Heart right ventricle (tissue), 16 donors: Measurements from ENCODE around the gene CDK15. TPM values are rescaled to one million over a fixed set of nuclear protein-coding genes. Genes with fewer than 3 reads are reported as not detected.

ENCODE experiments used
- ATAC-seq, 8 donors: fragments of 200-7000 bp; cut with Tn5 transposase; one replicate each; pipeline ENCODE4 v1.9.1; 2020; ENCODE audit warnings: mild to moderate bottlenecking in 8 of 8, moderate library complexity in 8 of 8, moderate number of reproducible peaks in 1 of 8
- DNase-seq, 2 donors: peaks; one replicate each; pipeline ENCODE4 v3.0.0-alpha.2; 2020
- H3K27ac ChIP-seq, 10 donors: fragments of 200-600 bp; sonication (generic) in 2 of 10; one replicate each; pipeline versions ENCODE4 v1.5.0 to v1.8.0; 2020 to 2022; ENCODE audit warnings: mild to moderate bottlenecking in 3 of 10
- H3K27me3 ChIP-seq, 7 donors: fragments of 200-600 bp; one replicate each; pipeline ENCODE4 v1.8.0; 2021 to 2022; ENCODE audit warnings: mild to moderate bottlenecking in 2 of 7
- H3K36me3 ChIP-seq, 9 donors: fragments of 200-600 bp; sonication (generic) in 1 of 9; one replicate each; pipeline versions ENCODE4 v1.5.0 to v1.8.0; 2020 to 2022; ENCODE audit warnings: mild to moderate bottlenecking in 2 of 9
- H3K4me1 ChIP-seq, 9 donors: fragments of 200-600 bp; sonication (generic) in 1 of 9; one replicate each; pipeline versions ENCODE4 v1.5.0 to v1.8.0; 2020 to 2022; ENCODE audit warnings: mild to moderate bottlenecking in 4 of 9
- H3K4me3 ChIP-seq, 10 donors: fragments of 200-600 bp; sonication (generic) in 2 of 10; one replicate each; pipeline versions ENCODE4 v1.5.0 to v1.8.0; 2020 to 2022; ENCODE audit warnings: mild to moderate bottlenecking in 7 of 10, moderate library complexity in 2 of 10
- H3K9me3 ChIP-seq, 11 donors: fragments of 200-600 bp in 10 of 11; sonication (generic) in 2 of 11; one replicate each; pipeline versions ENCODE4 v1.5.0 to v1.8.0; 2013 to 2022; ENCODE audit warnings: mild to moderate bottlenecking in 2 of 11, control low read depth in 1 of 11, moderate library complexity in 1 of 11
- WGBS, 2 donors: extraction: QIAGEN DNeasy Blood & Tissue Kit; methylation state at CpG; one replicate each; pipeline ENCODE4 v1.1.7; 2013; ENCODE audit warnings: inconsistent platforms in 1 of 2; 5-methylcytosine and 5-hydroxymethylcytosine counted together
- intact Hi-C, 10 donors: fragments of 100-400 bp; cut with DNase I; formaldehyde crosslinking; loops; one replicate each; pipeline versions ENCODE4 v1.11.1 to v1.14.2; 2022
- polyA plus RNA-seq, 2 donors: library from polyadenylated mRNA; stranded (reverse); fragments of 200-250 nt; gene quantifications; one replicate each; pipeline ENCODE4 v1.2.3, GENCODE V29; 2013
- total RNA-seq, 10 donors: library from RNA; stranded (reverse); fragmentation: NEBNext Ultra II Directional in 3 of 10; extraction: Animal tissue kit (Norgen Biotek cat#: 25700) in 3 of 10; gene quantifications; one replicate each; pipeline versions ENCODE4 v1.2.1 to v1.2.4, GENCODE V29; 2021 to 2023
- TF ChIP-seq, protein P1 (sequence below), 9 donors: fragments of 200-600 bp; sonication (generic) in 2 of 9; IDR thresholded peaks; one replicate each; pipeline versions ENCODE4 v1.5.0 to v1.8.0; 2021 to 2022; ENCODE audit warnings: antibody characterized with exemption in 9 of 9, mild to moderate bottlenecking in 5 of 9, moderate library complexity in 1 of 9
- donor health status: Arrhythmogenic right ventricular cardiomyopathy.
- donor health status: ischemic (EF 13 %, LVEDD 7.1; RV severe dilation, severe dysfunction).
- donor health status: healthy with polysubstance abuse.
- donor health status: DM: no; HTN: yes; CAD: no.
- donor health status: DM: no; HTN: no; CAD: no.
- donor health status: ischemic (EF 25% LVEDD 6.9; RV normal size, moderate dysfunction).
- donor health status: ischemic (EF 25% LVEDD 5.7; RV mildly dilated, moderate dysfunction).
- donor health status: healthy.
- donor health status: DM: yes; HTN: yes; CAD: no.
- donor health status: Ischemic cardiomyopathy.
- donor health status: ischemic (EF 35%, LVEDD 5.7; RV mildly dilated, moderate dysfunction).
- donor health status: nonischemic (EF 11% LVEDD 7.7; RV severe dilation, severe dysfunction).
- donor health status: DM: yes; HTN: yes; CAD: no.
- donor health status: PGD.
- donor health status: ischemic (EF 29% LVEDD 5.4; RV normal size, mild dysfunction).
- donor health status: nonischemic (EF 23%, LVEDD 6.1; RV moderate dilation, normal function).

CDK15 gene
- total and polyA plus RNA-seq, 12 donors, result 0.07 to 0.39 (median 0.15) TPM; not detected in 1

DNA sequence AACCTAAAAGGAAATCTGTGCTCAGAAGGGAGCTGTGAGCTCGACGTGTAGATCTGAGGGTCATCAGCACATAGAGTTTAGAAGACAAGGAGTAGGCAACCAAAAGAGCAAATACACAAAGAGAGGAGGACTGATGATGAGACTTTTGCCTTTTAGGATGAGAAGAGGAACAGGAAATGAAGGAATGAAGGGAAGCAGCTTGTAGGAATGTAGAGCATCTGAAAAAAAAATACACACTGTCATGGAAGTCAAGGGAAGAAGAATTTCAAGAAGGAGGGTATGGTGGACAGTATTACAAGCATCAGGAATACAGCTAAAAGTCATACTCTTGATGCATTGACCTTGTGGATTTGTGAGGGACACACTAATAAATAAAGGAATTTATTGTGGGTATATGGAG is 21.9 kb downstream of the CDK15 start:
- no peak overlapping the region for H3K27ac ChIP-seq
- no peaks in the 10 kb centered on the region for H3K27me3 ChIP-seq
- no peak for ATAC-seq
- no peak overlapping the region for H3K4me3 ChIP-seq
- intact Hi-C loops, result no loop called here
- no peaks in the 10 kb centered on the region for H3K4me1 ChIP-seq
- H3K36me3 ChIP-seq, result no peaks in the 10 kb centered on the region
- H3K9me3 ChIP-seq, result no peaks in the 10 kb centered on the region
- TF ChIP-seq, protein P1, sequence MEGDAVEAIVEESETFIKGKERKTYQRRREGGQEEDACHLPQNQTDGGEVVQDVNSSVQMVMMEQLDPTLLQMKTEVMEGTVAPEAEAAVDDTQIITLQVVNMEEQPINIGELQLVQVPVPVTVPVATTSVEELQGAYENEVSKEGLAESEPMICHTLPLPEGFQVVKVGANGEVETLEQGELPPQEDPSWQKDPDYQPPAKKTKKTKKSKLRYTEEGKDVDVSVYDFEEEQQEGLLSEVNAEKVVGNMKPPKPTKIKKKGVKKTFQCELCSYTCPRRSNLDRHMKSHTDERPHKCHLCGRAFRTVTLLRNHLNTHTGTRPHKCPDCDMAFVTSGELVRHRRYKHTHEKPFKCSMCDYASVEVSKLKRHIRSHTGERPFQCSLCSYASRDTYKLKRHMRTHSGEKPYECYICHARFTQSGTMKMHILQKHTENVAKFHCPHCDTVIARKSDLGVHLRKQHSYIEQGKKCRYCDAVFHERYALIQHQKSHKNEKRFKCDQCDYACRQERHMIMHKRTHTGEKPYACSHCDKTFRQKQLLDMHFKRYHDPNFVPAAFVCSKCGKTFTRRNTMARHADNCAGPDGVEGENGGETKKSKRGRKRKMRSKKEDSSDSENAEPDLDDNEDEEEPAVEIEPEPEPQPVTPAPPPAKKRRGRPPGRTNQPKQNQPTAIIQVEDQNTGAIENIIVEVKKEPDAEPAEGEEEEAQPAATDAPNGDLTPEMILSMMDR (IDR thresholded peaks at IDR 0.05), result no peak
- DNase-seq, result no peak
- 88 to 94% methylated on average over 2 of the region's 2 CpGs for WGBS, 2 donors

DNA sequence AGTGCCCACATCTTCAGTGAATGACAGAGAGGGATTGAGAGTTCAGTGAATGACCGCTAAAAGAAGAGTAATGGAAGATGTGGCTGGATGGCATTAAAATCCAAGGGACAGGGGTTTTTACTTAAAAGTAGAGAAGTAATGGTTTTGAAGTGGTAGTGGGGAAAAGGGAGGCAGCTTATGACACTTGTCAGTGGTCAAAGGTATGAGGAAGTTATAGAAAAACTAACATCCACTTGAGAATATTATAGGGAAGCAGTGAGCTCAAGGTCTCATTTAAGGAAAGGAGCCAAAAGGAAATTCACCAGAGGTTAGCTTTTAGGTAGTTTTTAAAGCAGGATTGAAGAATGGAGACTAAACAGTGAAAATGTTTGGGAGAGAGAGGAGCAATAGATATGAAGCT is 24.3 kb downstream of the CDK15 start:
- DNase-seq (no peak), ATAC-seq (no peak)
- H3K4me1 ChIP-seq, result no peaks in the 10 kb centered on the region
- no peaks in the 10 kb centered on the region for H3K36me3 ChIP-seq
- WGBS, 2 donors, result 97% methylated on average over 1 of the region's 1 CpG
- intact Hi-C loops, result no loop called here
- no peak overlapping the region for H3K27ac ChIP-seq
- H3K9me3 ChIP-seq, result no peaks in the 10 kb centered on the region
- TF ChIP-seq, protein P1 (IDR thresholded peaks at IDR 0.05), result no peak
- H3K27me3 ChIP-seq, result no peaks in the 10 kb centered on the region
- H3K4me3 ChIP-seq, result no peak overlapping the region

DNA sequence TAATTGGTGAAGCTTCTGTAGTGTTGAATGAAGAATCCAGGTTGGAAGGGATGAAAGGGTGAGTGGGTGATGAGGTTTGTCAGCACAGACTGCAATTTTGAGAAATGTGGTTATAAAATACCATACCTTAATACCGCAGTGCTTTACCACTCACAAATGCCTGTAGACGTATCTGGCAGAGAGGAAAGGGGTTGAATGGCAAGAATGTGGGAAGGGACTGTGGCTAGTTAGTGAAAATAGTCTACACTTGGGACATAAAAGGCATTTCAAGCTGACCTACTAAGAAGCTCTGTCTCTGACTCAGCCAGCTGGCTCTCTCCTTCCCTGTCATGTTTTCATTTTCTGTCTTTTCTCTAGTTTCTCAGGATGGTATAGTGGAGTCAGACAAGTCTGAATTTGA is 25.1 kb downstream of the CDK15 start:
- Histone ChIP-seq H3K27ac (no peak overlapping the region), H3K36me3 (no peaks in the 10 kb centered on the region), H3K4me3 (no peak overlapping the region), H3K27me3 (peaks cover 0 to 4% (median 0%) of the 10 kb centered on the region in 7 donors), H3K4me1 (no peaks in the 10 kb centered on the region), H3K9me3 (no peaks in the 10 kb centered on the region)
- 67 to 78% methylated on average over 2 of the region's 2 CpGs for WGBS, 2 donors
- TF ChIP-seq, protein P1 (IDR thresholded peaks at IDR 0.05), result no peak
- intact Hi-C loops, result no loop called here
- ATAC-seq (no peak), DNase-seq (no peak)

DNA sequence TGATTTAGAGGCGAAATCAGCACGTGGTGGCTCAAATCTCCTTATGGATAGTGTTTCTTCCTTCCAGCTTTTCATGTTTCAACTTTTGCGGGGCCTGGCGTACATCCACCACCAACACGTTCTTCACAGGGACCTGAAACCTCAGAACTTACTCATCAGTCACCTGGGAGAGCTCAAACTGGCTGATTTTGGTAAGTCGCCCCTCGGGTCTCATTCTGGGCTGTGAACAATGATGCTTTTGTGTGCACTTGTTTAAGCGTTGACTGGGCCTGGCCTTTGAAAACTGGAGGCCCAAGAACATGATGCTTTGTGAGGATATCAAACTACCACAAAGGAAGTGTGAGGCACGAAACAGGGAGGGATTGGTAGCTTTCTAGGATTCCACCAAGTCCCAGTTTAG is 27.4 kb downstream of the CDK15 start:
- Histone ChIP-seq H3K4me1 (no peaks in the 10 kb centered on the region), H3K9me3 (no peaks in the 10 kb centered on the region), H3K27me3 (peaks cover 0 to 9% (median 0%) of the 10 kb centered on the region in 7 donors), H3K4me3 (no peak overlapping the region), H3K27ac (no peak overlapping the region), H3K36me3 (no peaks in the 10 kb centered on the region)
- intact Hi-C loops, result no loop called here
- TF ChIP-seq, protein P1 (IDR thresholded peaks at IDR 0.05), result no peak
- DNase-seq (no peak), ATAC-seq (no peak)
- 75 to 79% methylated on average over 9 of the region's 9 CpGs for WGBS, 2 donors
